HG02973 (cell line): ENCODE data around the gene ZNF385D.

Experiments
- ATAC-seq: cut with Tn5 transposase; IDR thresholded peaks from one replicate; pipeline ENCODE4 v1.9.1; 2021; ENCODE audit warnings: moderate library complexity; ENCODE audit not compliant: unreplicated experiment

Gene ZNF385D

GRCh38 chr3:21750080-21750696, 822 bp downstream of the ZNF385D start:
- no peak for ATAC-seq

- no peak for ATAC-seq
Measured at GRCh38 chr3:21747966-21748555, 2.9 kb downstream of the ZNF385D start.

- no peak for ATAC-seq
Measured at GRCh38 chr3:21747376-21747775, 3.6 kb downstream of the ZNF385D start.

GRCh38 chr3:21745966-21746365, 5.0 kb downstream of the ZNF385D start:
- no peak for ATAC-seq

- ATAC-seq = no peak
Measured at GRCh38 chr3:21744793-21745192, 6.2 kb downstream of the ZNF385D start.

- ATAC-seq = no peak
Measured at GRCh38 chr3:21738935-21739702, 11.9 kb downstream of the ZNF385D start.

- no peak for ATAC-seq
Measured at GRCh38 chr3:21738283-21738682, 12.7 kb downstream of the ZNF385D start.

- no peak for ATAC-seq
Measured at GRCh38 chr3:21734746-21735145, 16.3 kb downstream of the ZNF385D start.

- no peak for ATAC-seq
Measured at GRCh38 chr3:21729888-21730459, 21.0 kb downstream of the ZNF385D start.

GRCh38 chr3:21729331-21729730, 21.7 kb downstream of the ZNF385D start:
- no peak for ATAC-seq

- no peak for ATAC-seq
Measured at GRCh38 chr3:21722768-21723167, 28.2 kb downstream of the ZNF385D start.

- ATAC-seq = no peak
Measured at GRCh38 chr3:21722301-21722700, 28.7 kb downstream of the ZNF385D start.

GRCh38 chr3:21718943-21719591, 31.9 kb downstream of the ZNF385D start:
- ATAC-seq = no peak

- ATAC-seq = no peak
Measured at GRCh38 chr3:21718161-21718765, 32.7 kb downstream of the ZNF385D start.

GRCh38 chr3:21715662-21716061, 35.3 kb downstream of the ZNF385D start:
- no peak for ATAC-seq

GRCh38 chr3:21705769-21706168, 45.2 kb downstream of the ZNF385D start:
- no peak for ATAC-seq

GRCh38 chr3:21704796-21705195, 46.2 kb downstream of the ZNF385D start:
- ATAC-seq = no peak

GRCh38 chr3:21703291-21703690, 47.7 kb downstream of the ZNF385D start:
- no peak for ATAC-seq

- no peak for ATAC-seq
Measured at GRCh38 chr3:21697707-21698106, 53.3 kb downstream of the ZNF385D start.

GRCh38 chr3:21694506-21694905, 56.5 kb downstream of the ZNF385D start:
- ATAC-seq = no peak

- ATAC-seq = no peak
Measured at GRCh38 chr3:21691036-21691435, 60.0 kb downstream of the ZNF385D start.
